IMR-90 (cell line): ENCODE results near the gene NYAP1. TPM values are rescaled to one million over a fixed set of nuclear protein-coding genes. Genes with fewer than 3 reads are reported as not detected.

ENCODE experiments used
- ATAC-seq: fragments of 200-7000 bp; cut with Tn5 transposase; 2 replicates; pipeline ENCODE4 v1.9.1; 2020; ENCODE audit warnings: low read depth, mild to moderate bottlenecking, moderate library complexity
- BruUV-seq: library from RNA; stranded (reverse); fragments of 400-500 nt; replicated peaks from 2 replicates; lab custom pipeline; 2021; lab: Mats Ljungman, UMichigan
- CTCF ChIA-PET: fragments of 300-600 bp; formaldehyde crosslinking; extraction: SDS; loops from one replicate; lab custom pipeline; 2021; ENCODE audit warnings: antibody characterized with exemption; lab: Yijun Ruan, JAX
- POLR2A ChIA-PET: fragments of 300-600 bp; sonication (Branson Sonifier 250); formaldehyde crosslinking; loops from one replicate; lab custom pipeline; 2022; ENCODE audit warnings: antibody characterized with exemption; ENCODE audit not compliant: unreplicated experiment; lab: Charles Lee
- DNase-seq: peaks from one replicate; pipeline ENCODE4 v3.0.0; 2013
- H2AFZ ChIP-seq: replicated peaks from 2 replicates; pipeline ENCODE3; 2013; ENCODE audit warnings: low read length, mild to moderate bottlenecking; ENCODE audit not compliant: poor library complexity
- H2AK5ac ChIP-seq: 2 replicates; pipeline ENCODE4 v1.6.1; 2013; ENCODE audit warnings: low read depth, low read length, inconsistent platforms
- H2AK9ac ChIP-seq: replicated peaks from 2 replicates; pipeline ENCODE3; 2013; ENCODE audit warnings: mild to moderate bottlenecking, low read depth, low read length, moderate library complexity; ENCODE audit not compliant: poor library complexity
- H2BK120ac ChIP-seq: 2 replicates; pipeline ENCODE4 v1.6.1; 2013; ENCODE audit warnings: low read depth, low read length, inconsistent platforms
- H2BK15ac ChIP-seq: 3 replicates; pipeline ENCODE4 v1.6.1; 2013; ENCODE audit warnings: low read depth, low read length, inconsistent platforms
- H2BK20ac ChIP-seq: 2 replicates; pipeline ENCODE4 v1.6.1; 2013; ENCODE audit warnings: low read depth, mild to moderate bottlenecking, inconsistent platforms, low read length, moderate library complexity
- H2BK5ac ChIP-seq: 2 replicates; pipeline ENCODE4 v1.6.1; 2013; ENCODE audit warnings: mild to moderate bottlenecking, low read depth, low read length, inconsistent platforms; ENCODE audit not compliant: poor library complexity, severe bottlenecking
- H3K14ac ChIP-seq: replicated peaks from 2 replicates; pipeline ENCODE4 v1.6.1; 2013; ENCODE audit warnings: low read depth, low read length, inconsistent platforms
- H3K18ac ChIP-seq: 2 replicates; pipeline ENCODE4 v1.6.1; 2013; ENCODE audit warnings: low read depth, low read length, control low read depth
- H3K23ac ChIP-seq: 2 replicates; pipeline ENCODE4 v1.6.1; 2013; ENCODE audit warnings: low read depth, low read length, inconsistent platforms
- H3K27ac ChIP-seq: 2 replicates; pipeline ENCODE4 v1.5.1; 2013; ENCODE audit warnings: mild to moderate bottlenecking, control low read depth, low read length; ENCODE audit not compliant: insufficient read depth
- H3K27me3 ChIP-seq: 2 replicates; pipeline ENCODE4 v1.6.1; 2013; ENCODE audit warnings: low read length; ENCODE audit not compliant: control insufficient read depth, insufficient read depth
- H3K36me3 ChIP-seq: 2 replicates; pipeline ENCODE4 v1.6.1; 2013; ENCODE audit warnings: low read length, mixed read lengths; ENCODE audit not compliant: control insufficient read depth, insufficient read depth
- H3K4ac ChIP-seq: 2 replicates; pipeline ENCODE4 v1.6.1; 2013; ENCODE audit warnings: low read depth, low read length, inconsistent platforms
- H3K4me1 ChIP-seq: 2 replicates; pipeline ENCODE4 v1.6.1; 2013; ENCODE audit warnings: low read length, mixed read lengths; ENCODE audit not compliant: control insufficient read depth, insufficient read depth
- H3K4me2 ChIP-seq: 2 replicates; pipeline ENCODE4 v1.6.1; 2013; ENCODE audit warnings: low read depth, mild to moderate bottlenecking, control low read depth, low read length, moderate library complexity
- H3K4me3 ChIP-seq: 2 replicates; pipeline ENCODE4 v1.5.1; 2013; ENCODE audit warnings: low read depth, mild to moderate bottlenecking, control low read depth, low read length, moderate library complexity; ENCODE audit not compliant: insufficient read depth
- H3K56ac ChIP-seq: 2 replicates; pipeline ENCODE4 v1.6.1; 2013; ENCODE audit warnings: low read length, inconsistent platforms; ENCODE audit not compliant: insufficient read depth; ENCODE audit errors: extremely low read depth
- H3K79me1 ChIP-seq, 2 experiments: 2 replicates each; pipeline ENCODE4 v1.6.1; 2013; ENCODE audit warnings: low read length in 2 of 2, inconsistent platforms in 1 of 2, low read depth in 1 of 2
- H3K9ac ChIP-seq: 2 replicates; pipeline ENCODE4 v1.6.1; 2013; ENCODE audit warnings: low read depth, low read length, control low read depth
- H3K9me1 ChIP-seq: 2 replicates; pipeline ENCODE4 v1.6.1; 2013; ENCODE audit warnings: low read length, inconsistent platforms; ENCODE audit not compliant: insufficient read depth
- H3K9me3 ChIP-seq: 2 replicates; pipeline ENCODE4 v1.6.1; 2013; ENCODE audit warnings: low read length; ENCODE audit not compliant: control insufficient read depth, insufficient read depth
- H4K20me1 ChIP-seq: 2 replicates; pipeline ENCODE4 v1.6.1; 2013; ENCODE audit warnings: low read length, inconsistent platforms; ENCODE audit not compliant: insufficient read depth
- H4K5ac ChIP-seq: 2 replicates; pipeline ENCODE4 v1.6.1; 2013; ENCODE audit warnings: mild to moderate bottlenecking, low read depth, low read length, control low read depth
- H4K8ac ChIP-seq, 2 experiments: 2 replicates each; pipeline ENCODE4 v1.6.1; 2013; ENCODE audit warnings: low read depth in 2 of 2, low read length in 2 of 2, control low read depth in 1 of 2, inconsistent platforms in 1 of 2
- H4K91ac ChIP-seq: 2 replicates; pipeline ENCODE4 v1.6.1; 2013; ENCODE audit warnings: low read depth, low read length, inconsistent platforms; ENCODE audit not compliant: insufficient read depth
- BHLHE40 ChIP-seq: fragments of 150-350 bp; IDR thresholded peaks from 2 replicates; pipeline ENCODE4 v1.6.1; 2016; ENCODE audit warnings: mild to moderate bottlenecking, low read depth, low read length
- CEBPB ChIP-seq: IDR thresholded peaks from 2 replicates; pipeline ENCODE4 v1.6.1; 2012; ENCODE audit warnings: low read depth, low read length, improper control_type of control experiment
- MAZ ChIP-seq: IDR thresholded peaks from 2 replicates; pipeline ENCODE4 v1.6.1; 2012; ENCODE audit warnings: low read depth, mild to moderate bottlenecking, low read length, improper control_type of control experiment, moderate library complexity, borderline replicate concordance
- WGBS, 2 experiments: methylation state at CpG; one replicate each; pipeline versions ENCODE4 v1.1.5 to v1.1.7; 2013; ENCODE audit warnings: missing lambda C conversion rate in 2 of 2; ENCODE audit not compliant: insufficient read length in 1 of 2; ENCODE audit errors: extremely low coverage in 2 of 2; 5-methylcytosine and 5-hydroxymethylcytosine counted together
- dilution Hi-C: fragments of 300-500 bp; cut with HindIII; formaldehyde crosslinking; loops from one replicate; pipeline ENCODE4 v1.14.3; 2018; ENCODE audit warnings: low sequenced_read_pairs; ENCODE audit not compliant: unreplicated experiment
- in situ Hi-C: fragments of 300-500 bp; cut with MboI; formaldehyde crosslinking; loops from 3 replicates; pipeline ENCODE4 v1.14.3; 2019; ENCODE audit warnings: low sequenced_read_pairs, inconsistent platforms, mixed read lengths
- intact Hi-C: fragments of 100-400 bp; cut with micrococcal nuclease; formaldehyde crosslinking; loops from 2 replicates; pipeline ENCODE4 v1.10.0; 2022
- polyA plus RNA-seq, 3 experiments: library from polyadenylated mRNA; depleted of rRNA; stranded (reverse); fragments of >200 nt; gene quantifications; 2 replicates each; pipeline ENCODE4 v1.2.3, GENCODE V29; 2012; ENCODE audit warnings: low replicate concordance in 1 of 3
- total RNA-seq: library from RNA; depleted of rRNA; stranded (reverse); fragments of >200 nt; gene quantifications from 2 replicates; pipeline ENCODE4 v1.2.3, GENCODE V29; 2012

The NYAP1 gene
- total and polyA plus RNA-seq, 2 of the 4 experiments (the other 2 are of a cell fraction) = 0.18 to 1.3 TPM

GRCh38 chr7:100435401-100436304 is 48.1 kb upstream of the NYAP1 start:
- POLR2A ChIA-PET = no interaction called here
- intact Hi-C loops = no loop called here
- Histone ChIP-seq H2BK5ac (peak overlapping the region; percentile 81), H2AK5ac (peak overlapping the region; percentile 86), H3K56ac (0 out of 2 replicates have a peak overlapping the region, but pooled peaks have one; percentile 58), H3K9me1 (peaks cover 13% of the 10 kb centered on the region), H3K4me2 (peak overlapping the region; percentile 95), H3K4me1 (peaks cover 13% of the 10 kb centered on the region), H3K36me3 (peaks cover 28% of the 10 kb centered on the region), H4K20me1 (peaks cover 7% of the 10 kb centered on the region), H3K14ac (peak overlapping the region; percentile 88), H3K27me3 (no peaks in the 10 kb centered on the region), H3K27ac (peak overlapping the region; percentile 86), H3K9me3 (no peaks in the 10 kb centered on the region), H3K23ac (peak overlapping the region; percentile 91), H4K8ac (peak overlapping the region; percentile 27 to 85), H2BK120ac (peak overlapping the region; percentile 49; the same call in 1 of the 2 replicates), H3K18ac (peak overlapping the region; percentile 10; the same call in 1 of the 2 replicates), H3K4ac (peak overlapping the region; percentile 91), H3K4me3 (peak overlapping the region; percentile 68), H3K9ac (peak overlapping the region; percentile 79), H2BK20ac (no peak overlapping the region), H4K91ac (peak overlapping the region; percentile 66; the same call in 1 of the 2 replicates), H2BK15ac (no peak overlapping the region), H3K79me1 (peaks cover 15 to 51% of the 10 kb centered on the region in 2 experiments), H2AK9ac (peak overlapping the region; percentile 99), H2AFZ (peak overlapping the region; percentile 92), H4K5ac (peak overlapping the region; percentile 46; the same call in 1 of the 2 replicates)
- TF ChIP-seq BHLHE40 (peak; percentile 29; the same call in 1 of the 2 replicates), CEBPB (no peak), MAZ (no peak)
- DNase-seq (no peak), ATAC-seq (peak; percentile 33)
- in situ Hi-C loops = loop anchor here (25.0 kb wide), 1 partner anchor 677 kb away; no protein-coding TSS in a partner anchor
- CTCF ChIA-PET = no interaction called here
- BruUV-seq = no TSS peak
- 7% methylated on average over 41 of the region's 81 CpGs; no CpG with 5 or more reads in 1 of the 2 experiments for WGBS, 2 experiments
- dilution Hi-C loops = no loop called here
